ACC112 (cell line): Measurements from ENCODE around the gene FAM47B.

Experiments
- H2AFZ ChIP-seq: fragments of 200-600 bp; sonication (generic); one replicate; pipeline ENCODE4 v1.6.0; 2017; ENCODE audit warnings: antibody characterized with exemption, low read length; ENCODE audit not compliant: unreplicated experiment
- H3K27ac ChIP-seq: fragments of 200-600 bp; sonication (generic); 2 replicates; pipeline ENCODE4 v1.5.1; 2014; ENCODE audit warnings: low read depth, mild to moderate bottlenecking, antibody characterized with exemption, low read length, moderate library complexity
- H3K27me3 ChIP-seq: fragments of 200-600 bp; sonication (generic); 2 replicates; pipeline ENCODE4 v1.6.1; 2014; ENCODE audit warnings: mild to moderate bottlenecking, antibody characterized with exemption, low read length, moderate library complexity, mixed read lengths; ENCODE audit not compliant: insufficient read depth
- H3K36me3 ChIP-seq: fragments of 200-600 bp; sonication (generic); 2 replicates; pipeline ENCODE4 v1.6.1; 2016; ENCODE audit warnings: mild to moderate bottlenecking, antibody characterized with exemption, low read length, moderate library complexity, mixed read lengths; ENCODE audit not compliant: insufficient read depth
- H3K4me1 ChIP-seq: fragments of 200-600 bp; sonication (generic); one replicate; pipeline ENCODE4 v1.6.1; 2016; ENCODE audit warnings: low read length, mixed read lengths; ENCODE audit not compliant: insufficient read depth, unreplicated experiment, control insufficient read depth
- H3K4me3 ChIP-seq: fragments of 200-600 bp; sonication (generic); 2 replicates; pipeline ENCODE4 v1.5.1; 2014; ENCODE audit warnings: mild to moderate bottlenecking, low read depth, low read length
- H3K79me2 ChIP-seq: fragments of 200-600 bp; sonication (generic); one replicate; pipeline ENCODE4 v1.6.0; 2016; ENCODE audit warnings: low read length; ENCODE audit not compliant: control insufficient read depth, unreplicated experiment, insufficient read depth

FAM47B gene

DNA sequence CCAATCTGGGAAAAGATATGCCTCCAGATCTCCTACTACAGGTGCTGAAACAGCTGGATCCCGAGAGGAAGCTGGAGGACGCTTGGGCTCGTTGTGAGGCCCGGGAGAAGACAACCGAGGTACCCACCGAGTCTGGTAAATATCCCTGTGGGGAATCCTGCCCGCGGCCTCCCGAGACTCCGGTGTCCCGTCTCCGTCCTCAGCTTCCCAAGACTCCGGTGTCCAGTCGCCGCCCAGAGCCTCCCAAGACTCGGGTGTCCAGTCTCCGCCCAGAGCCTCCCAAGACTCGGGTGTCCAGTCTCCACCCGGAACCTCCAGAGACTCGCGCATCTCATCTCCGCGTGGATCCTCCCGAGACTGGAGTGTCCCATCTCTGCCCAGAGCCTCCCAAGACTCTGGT, 639 bp downstream of the FAM47B start:
- Histone ChIP-seq H3K4me1 (no peaks in the 10 kb centered on the region), H2AFZ (no peak overlapping the region), H3K36me3 (no peaks in the 10 kb centered on the region), H3K4me3 (no peak overlapping the region), H3K27me3 (no peaks in the 10 kb centered on the region), H3K79me2 (no peaks in the 10 kb centered on the region), H3K27ac (no peak overlapping the region)

DNA sequence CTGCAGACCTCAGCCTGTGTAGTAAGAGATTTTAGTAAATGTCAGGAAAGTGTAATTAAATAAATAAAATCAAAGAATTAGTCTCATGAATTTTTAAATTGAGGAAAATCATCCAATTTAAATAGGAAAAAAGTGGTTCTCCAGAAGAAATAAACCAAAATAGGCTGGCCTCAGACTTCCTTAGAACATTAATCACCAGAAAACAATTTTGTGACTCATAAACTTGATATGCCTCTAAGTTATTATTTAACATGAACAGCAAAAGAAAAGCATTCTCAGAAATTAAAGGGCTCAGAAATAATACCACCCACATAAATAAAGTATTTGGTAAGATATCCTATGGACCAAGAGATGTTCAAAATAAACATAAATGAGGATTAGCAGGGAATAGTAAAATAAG, 14.3 kb downstream of the FAM47B start:
- no peaks in the 10 kb centered on the region for H3K27me3 ChIP-seq
- H3K4me1 ChIP-seq: peaks cover 4% of the 10 kb centered on the region
- H3K36me3 ChIP-seq: no peaks in the 10 kb centered on the region
- no peak overlapping the region for H2AFZ ChIP-seq
- H3K4me3 ChIP-seq: no peak overlapping the region
- H3K79me2 ChIP-seq: no peaks in the 10 kb centered on the region
- H3K27ac ChIP-seq: peak overlapping the region; percentile 42

DNA sequence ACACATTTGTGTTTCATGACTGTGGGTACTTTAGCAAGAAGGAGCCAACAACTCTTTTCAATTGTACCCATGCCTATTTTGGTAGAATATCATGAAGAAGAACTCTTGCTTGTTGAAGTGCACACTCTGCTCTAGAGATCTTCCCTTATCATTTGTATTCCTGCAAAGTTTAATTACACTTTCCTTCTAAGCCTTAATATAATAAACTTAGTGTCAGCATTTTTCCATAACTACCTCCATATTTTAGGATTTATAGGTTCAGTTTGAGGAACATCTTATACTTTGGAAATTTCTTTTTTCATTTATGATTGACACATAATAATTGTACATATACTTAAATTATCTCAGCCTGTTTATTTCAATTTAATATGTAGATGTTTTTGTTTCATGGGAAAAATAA, 19.1 kb downstream of the FAM47B start:
- Histone ChIP-seq H3K36me3 (no peaks in the 10 kb centered on the region), H3K4me1 (no peaks in the 10 kb centered on the region), H3K79me2 (no peaks in the 10 kb centered on the region), H3K27me3 (no peaks in the 10 kb centered on the region), H2AFZ (no peak overlapping the region), H3K4me3 (no peak overlapping the region), H3K27ac (no peak overlapping the region)

DNA sequence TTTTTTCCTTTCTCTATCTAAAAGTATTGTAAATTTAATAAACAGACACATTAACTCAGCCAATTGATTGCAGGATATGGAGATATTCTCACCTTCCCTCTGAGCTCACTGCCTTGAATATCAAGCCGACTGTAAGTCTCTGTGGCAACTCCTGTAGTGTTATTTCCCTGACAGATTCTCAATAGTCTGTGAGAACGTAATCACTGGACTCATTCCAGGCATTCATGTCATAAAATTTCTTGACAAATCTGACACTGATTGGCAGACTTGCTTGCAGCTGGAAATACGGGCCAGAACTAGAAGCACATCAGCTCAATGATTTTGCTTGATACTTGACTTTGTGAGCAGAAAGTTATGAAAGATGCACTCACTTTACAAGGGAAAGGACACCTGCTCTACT, 29.6 kb downstream of the FAM47B start:
- Histone ChIP-seq H3K4me1 (no peaks in the 10 kb centered on the region), H2AFZ (no peak overlapping the region), H3K27me3 (no peaks in the 10 kb centered on the region), H3K36me3 (no peaks in the 10 kb centered on the region), H3K27ac (no peak overlapping the region), H3K79me2 (no peaks in the 10 kb centered on the region), H3K4me3 (no peak overlapping the region)

GRCh38 chrX:34978171-34978570, 35.6 kb downstream of the FAM47B start:
- no peaks in the 10 kb centered on the region for H3K27me3 ChIP-seq
- H2AFZ ChIP-seq: no peak overlapping the region
- no peak overlapping the region for H3K27ac ChIP-seq

GRCh38 chrX:34987646-34988045, 45.0 kb downstream of the FAM47B start:
- H3K79me2 ChIP-seq: no peaks in the 10 kb centered on the region
- no peak overlapping the region for H2AFZ ChIP-seq
- no peaks in the 10 kb centered on the region for H3K27me3 ChIP-seq
- no peaks in the 10 kb centered on the region for H3K36me3 ChIP-seq
- no peak overlapping the region for H3K27ac ChIP-seq
- H3K4me3 ChIP-seq: no peak overlapping the region
- H3K4me1 ChIP-seq: no peaks in the 10 kb centered on the region

More at GRCh38 chrX:34978171-34978570, 35.6 kb downstream of the FAM47B start:
- Histone ChIP-seq H3K36me3 (no peaks in the 10 kb centered on the region), H3K4me3 (no peak overlapping the region), H3K4me1 (no peaks in the 10 kb centered on the region), H3K79me2 (no peaks in the 10 kb centered on the region)
